ENCODE results near the gene CDKN2D.

DNA sequence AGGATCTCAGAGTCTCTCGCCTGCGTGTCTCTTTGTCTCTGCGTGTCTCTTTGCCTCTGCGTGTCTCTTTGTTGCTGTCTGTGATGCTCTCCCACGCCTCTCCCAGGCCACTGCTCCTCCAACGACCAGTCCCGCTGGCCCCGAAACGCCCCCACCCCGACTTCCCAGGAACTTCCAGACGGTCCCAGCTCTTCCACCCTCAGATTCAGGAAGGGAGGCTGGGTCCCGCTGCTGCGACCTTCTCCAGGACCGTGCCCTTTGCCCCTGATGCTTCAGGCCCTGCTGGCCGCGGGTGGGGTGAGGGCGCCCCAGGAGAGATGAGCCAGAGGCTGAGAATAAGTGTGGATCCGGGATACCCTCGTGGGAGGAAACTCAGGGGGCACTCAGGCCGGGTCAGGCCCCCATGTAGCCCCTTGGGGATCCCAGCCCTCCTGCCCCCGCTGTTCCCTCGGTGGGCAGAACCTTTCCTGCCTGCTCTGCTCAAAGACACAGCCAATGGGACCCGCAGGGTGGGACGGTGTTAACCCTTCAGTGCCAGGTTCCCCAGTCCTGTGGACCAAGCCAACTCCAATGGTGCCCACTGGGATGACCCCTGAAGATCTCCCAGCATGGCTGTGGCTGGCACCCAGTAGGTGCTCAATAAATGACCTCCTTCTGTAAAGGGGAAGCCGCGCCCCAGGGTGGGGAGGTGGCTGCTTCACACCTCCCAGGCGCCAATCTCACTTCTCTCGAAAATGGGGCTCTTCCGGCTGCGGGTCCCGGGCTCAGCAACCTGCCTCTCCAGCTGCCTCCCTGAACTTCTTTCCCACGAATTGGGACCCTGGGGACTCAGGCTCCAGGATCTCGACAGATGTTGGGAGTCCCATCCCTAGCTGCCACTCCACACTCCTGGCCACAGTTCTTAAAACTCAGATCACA, 50.1 kb downstream of the CDKN2D start:
- TF ChIP-seq EZH2 (IDR thresholded peaks at IDR 0.05) (no peak), EZH2phosphoT487 (IDR thresholded peaks at IDR 0.05) (no peak)
- TF ChIP-seq, protein P1, sequence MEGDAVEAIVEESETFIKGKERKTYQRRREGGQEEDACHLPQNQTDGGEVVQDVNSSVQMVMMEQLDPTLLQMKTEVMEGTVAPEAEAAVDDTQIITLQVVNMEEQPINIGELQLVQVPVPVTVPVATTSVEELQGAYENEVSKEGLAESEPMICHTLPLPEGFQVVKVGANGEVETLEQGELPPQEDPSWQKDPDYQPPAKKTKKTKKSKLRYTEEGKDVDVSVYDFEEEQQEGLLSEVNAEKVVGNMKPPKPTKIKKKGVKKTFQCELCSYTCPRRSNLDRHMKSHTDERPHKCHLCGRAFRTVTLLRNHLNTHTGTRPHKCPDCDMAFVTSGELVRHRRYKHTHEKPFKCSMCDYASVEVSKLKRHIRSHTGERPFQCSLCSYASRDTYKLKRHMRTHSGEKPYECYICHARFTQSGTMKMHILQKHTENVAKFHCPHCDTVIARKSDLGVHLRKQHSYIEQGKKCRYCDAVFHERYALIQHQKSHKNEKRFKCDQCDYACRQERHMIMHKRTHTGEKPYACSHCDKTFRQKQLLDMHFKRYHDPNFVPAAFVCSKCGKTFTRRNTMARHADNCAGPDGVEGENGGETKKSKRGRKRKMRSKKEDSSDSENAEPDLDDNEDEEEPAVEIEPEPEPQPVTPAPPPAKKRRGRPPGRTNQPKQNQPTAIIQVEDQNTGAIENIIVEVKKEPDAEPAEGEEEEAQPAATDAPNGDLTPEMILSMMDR (IDR thresholded peaks at IDR 0.05), result no peak
